Endothelial cell (in vitro differentiated cells): ENCODE results near the gene C19orf67. TPM values are rescaled to one million over a fixed set of nuclear protein-coding genes. Genes with fewer than 3 reads are reported as not detected.
"Not testable (repeated sequence)": the region's sequence is repeated elsewhere in the genome, so short reads cannot be mapped to it uniquely, and the experiment has no call there.

Source experiments
- DNase-seq: peaks from one replicate; pipeline ENCODE4 v3.0.0; 2021; ENCODE audit warnings: low spot score
- H3K27ac Mint-ChIP-seq: one replicate; pipeline ENCODE4 v1.8.0; 2021; ENCODE audit warnings: mixed read lengths, inconsistent platforms; ENCODE audit not compliant: unreplicated experiment
- H3K27me3 Mint-ChIP-seq: one replicate; pipeline ENCODE4 v1.8.0; 2021; ENCODE audit warnings: mild to moderate bottlenecking, moderate library complexity, mixed read lengths, inconsistent platforms; ENCODE audit not compliant: unreplicated experiment
- H3K36me3 Mint-ChIP-seq: one replicate; pipeline ENCODE4 v1.8.0; 2021; ENCODE audit warnings: mild to moderate bottlenecking, low read depth, mixed read lengths, inconsistent platforms; ENCODE audit not compliant: unreplicated experiment
- H3K4me1 Mint-ChIP-seq: one replicate; pipeline ENCODE4 v1.8.0; 2021; ENCODE audit warnings: mild to moderate bottlenecking, mixed read lengths, inconsistent platforms; ENCODE audit not compliant: unreplicated experiment
- H3K4me3 Mint-ChIP-seq: one replicate; pipeline ENCODE4 v1.8.0; 2021; ENCODE audit warnings: mild to moderate bottlenecking, mixed read lengths, inconsistent platforms; ENCODE audit not compliant: unreplicated experiment
- H3K9me3 Mint-ChIP-seq: one replicate; pipeline ENCODE4 v1.8.0; 2021; ENCODE audit warnings: mixed read lengths, inconsistent platforms; ENCODE audit not compliant: unreplicated experiment
- total RNA-seq: library from RNA; stranded (reverse); fragmentation: NEBNext Ultra II Directional; extraction: Animal tissue kit (Norgen Biotek cat#: 25700); gene quantifications from one replicate; pipeline ENCODE4 v1.2.1, GENCODE V29; 2021; ENCODE audit not compliant: unreplicated experiment
- TF ChIP-seq, protein P1 (sequence below): fragments of 200-600 bp; sonication (generic); IDR thresholded peaks from one replicate; pipeline ENCODE4 v1.5.0; 2021; ENCODE audit warnings: antibody characterized with exemption; ENCODE audit not compliant: unreplicated experiment

Gene C19orf67
- total RNA-seq, 1 donor from 2014 or later: not detected

DNA sequence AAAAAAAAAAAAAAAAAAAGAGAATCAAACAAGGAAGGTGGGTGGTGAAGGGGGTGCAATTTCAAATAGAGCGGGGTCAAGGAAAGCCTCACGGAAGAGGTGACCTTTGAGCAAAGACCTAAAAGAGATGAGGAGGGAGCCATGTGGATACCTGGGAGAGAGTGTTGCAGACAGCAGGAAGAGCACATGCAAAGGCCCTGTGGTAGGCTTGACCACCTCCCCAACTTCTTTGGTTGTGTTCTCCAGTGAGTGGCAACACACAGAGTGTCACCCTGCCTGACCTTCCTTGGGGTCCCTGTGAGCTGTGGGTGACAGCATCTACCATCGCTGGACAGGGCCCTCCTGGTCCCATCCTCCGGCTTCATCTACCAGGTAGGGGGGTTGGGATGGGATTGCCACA is 35.1 kb downstream of the C19orf67 start:
- Mint-ChIP-seq H3K4me3 (peak overlapping the region; percentile 19), H3K27ac (no peak overlapping the region), H3K9me3 (no peaks in the 10 kb centered on the region), H3K27me3 (peaks cover 3% of the 10 kb centered on the region), H3K4me1 (no peaks in the 10 kb centered on the region), H3K36me3 (peaks cover 4% of the 10 kb centered on the region)
- TF ChIP-seq, protein P1, sequence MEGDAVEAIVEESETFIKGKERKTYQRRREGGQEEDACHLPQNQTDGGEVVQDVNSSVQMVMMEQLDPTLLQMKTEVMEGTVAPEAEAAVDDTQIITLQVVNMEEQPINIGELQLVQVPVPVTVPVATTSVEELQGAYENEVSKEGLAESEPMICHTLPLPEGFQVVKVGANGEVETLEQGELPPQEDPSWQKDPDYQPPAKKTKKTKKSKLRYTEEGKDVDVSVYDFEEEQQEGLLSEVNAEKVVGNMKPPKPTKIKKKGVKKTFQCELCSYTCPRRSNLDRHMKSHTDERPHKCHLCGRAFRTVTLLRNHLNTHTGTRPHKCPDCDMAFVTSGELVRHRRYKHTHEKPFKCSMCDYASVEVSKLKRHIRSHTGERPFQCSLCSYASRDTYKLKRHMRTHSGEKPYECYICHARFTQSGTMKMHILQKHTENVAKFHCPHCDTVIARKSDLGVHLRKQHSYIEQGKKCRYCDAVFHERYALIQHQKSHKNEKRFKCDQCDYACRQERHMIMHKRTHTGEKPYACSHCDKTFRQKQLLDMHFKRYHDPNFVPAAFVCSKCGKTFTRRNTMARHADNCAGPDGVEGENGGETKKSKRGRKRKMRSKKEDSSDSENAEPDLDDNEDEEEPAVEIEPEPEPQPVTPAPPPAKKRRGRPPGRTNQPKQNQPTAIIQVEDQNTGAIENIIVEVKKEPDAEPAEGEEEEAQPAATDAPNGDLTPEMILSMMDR: no peak
- DNase-seq: no peak

DNA sequence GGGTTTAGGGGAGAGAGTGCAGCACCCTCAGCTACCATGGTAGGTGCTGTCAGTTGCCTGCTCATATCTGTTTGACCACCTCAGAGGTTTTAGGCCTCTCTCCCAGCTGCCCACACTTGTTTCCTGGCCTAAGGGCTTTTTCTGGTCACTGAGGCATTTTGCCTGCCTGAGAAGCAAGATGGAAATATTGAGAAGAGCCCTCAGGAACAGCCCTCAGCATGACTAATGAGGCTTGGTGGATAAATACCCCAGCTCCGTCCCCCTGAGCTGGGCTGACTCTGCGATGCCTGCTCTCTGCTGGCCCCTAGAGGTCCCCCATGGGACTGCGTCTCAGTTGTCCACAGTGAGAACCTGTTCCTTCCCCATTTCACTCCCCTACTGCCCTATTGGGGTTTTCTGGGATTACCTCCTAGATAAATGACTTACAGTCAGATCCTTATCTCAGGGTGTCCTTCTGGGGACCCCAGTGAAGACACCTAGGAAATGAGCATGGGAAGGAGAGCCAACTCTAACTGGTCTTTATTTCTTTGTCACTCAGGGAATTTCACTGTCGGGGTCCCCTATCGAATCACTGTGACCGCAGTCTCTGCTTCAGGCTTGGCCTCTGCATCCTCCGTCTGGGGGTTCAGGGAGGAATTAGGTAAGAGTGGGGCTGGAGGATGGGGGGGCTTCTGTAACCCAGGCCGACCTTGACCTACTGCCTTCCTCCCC is 37.0 kb downstream of the C19orf67 start:
- DNase-seq: peak; percentile 70
- Mint-ChIP-seq H3K4me1 (no peaks in the 10 kb centered on the region), H3K36me3 (peaks cover 4% of the 10 kb centered on the region), H3K27ac (no peak overlapping the region), H3K9me3 (no peaks in the 10 kb centered on the region), H3K27me3 (peaks cover 2% of the 10 kb centered on the region), H3K4me3 (no peak overlapping the region)
- TF ChIP-seq, protein P1: peak; percentile 78

DNA sequence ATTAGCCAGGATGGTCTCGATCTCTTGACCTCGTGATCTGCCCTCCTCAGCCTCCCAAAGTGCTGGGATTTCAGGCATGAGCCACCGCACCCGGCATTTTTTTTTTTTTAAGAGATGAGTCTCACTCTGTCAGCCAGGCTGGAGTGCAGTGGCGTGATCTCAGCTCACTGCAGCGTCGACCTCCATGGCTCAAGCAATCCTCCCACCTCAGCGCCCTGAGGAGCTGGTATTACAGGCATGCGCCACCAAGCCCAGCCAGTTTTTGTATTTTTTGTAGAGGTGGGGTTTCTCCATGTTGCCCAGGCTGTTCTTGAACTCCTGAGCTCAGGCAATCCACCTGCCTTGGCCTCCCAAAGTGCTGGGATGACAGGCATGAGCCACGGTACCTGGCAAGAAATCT is 37.7 kb downstream of the C19orf67 start:
- H3K27me3 Mint-ChIP-seq, DNase-seq, H3K36me3 Mint-ChIP-seq, H3K4me1 Mint-ChIP-seq, H3K9me3 Mint-ChIP-seq, H3K4me3 Mint-ChIP-seq, H3K27ac Mint-ChIP-seq: not testable (repeated sequence)

DNA sequence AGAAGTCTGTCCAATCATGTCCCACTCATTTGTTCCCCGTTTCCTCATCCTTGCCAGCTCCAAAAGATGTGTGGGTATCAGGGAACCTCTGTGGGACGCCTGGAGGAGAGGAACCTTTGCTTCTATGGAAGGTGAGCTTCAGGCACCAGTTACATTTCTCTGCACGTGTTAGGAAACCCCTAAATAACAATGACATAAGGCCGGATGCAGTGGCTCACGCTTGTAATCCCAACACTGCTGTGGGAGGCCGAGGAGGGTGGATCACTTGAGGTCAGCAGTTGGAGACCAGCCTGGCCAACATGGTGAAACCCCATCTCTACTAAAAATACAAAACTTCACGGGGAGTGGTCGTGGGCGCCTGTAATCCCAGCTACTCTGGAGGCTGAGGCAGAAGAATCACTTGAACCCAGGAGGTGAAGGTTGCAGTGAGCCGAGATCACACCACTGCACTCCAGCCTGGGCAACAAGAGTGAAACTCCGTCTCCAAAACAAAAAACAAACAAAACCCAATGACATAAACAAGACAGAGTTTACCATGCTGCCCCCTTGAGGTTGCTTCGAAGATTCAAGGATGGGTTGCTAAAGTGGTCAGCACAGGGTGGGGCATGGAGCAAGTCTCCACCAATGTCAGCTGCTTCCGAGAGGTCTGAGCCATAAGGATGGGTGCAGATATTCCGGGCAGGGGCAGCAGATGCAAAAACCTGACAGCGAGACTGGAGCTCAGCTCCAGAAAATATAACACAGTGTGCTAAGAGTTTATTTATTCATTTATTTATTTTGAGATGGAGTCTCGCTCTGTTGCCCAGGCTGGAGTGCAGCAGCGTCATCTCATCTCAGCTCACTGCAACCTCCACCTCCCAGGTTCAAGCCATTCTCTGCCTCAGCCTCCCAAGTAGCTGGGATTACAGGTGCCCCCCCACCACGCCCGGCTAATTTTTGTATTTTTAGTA is 42.6 kb downstream of the C19orf67 start:
- TF ChIP-seq, protein P1: peak; percentile 73
- not testable (repeated sequence) for H3K27me3 Mint-ChIP-seq, H3K9me3 Mint-ChIP-seq, H3K36me3 Mint-ChIP-seq, H3K4me1 Mint-ChIP-seq, H3K4me3 Mint-ChIP-seq
- DNase-seq: peak; percentile 75
- H3K27ac Mint-ChIP-seq: peak overlapping the region; percentile 92

DNA sequence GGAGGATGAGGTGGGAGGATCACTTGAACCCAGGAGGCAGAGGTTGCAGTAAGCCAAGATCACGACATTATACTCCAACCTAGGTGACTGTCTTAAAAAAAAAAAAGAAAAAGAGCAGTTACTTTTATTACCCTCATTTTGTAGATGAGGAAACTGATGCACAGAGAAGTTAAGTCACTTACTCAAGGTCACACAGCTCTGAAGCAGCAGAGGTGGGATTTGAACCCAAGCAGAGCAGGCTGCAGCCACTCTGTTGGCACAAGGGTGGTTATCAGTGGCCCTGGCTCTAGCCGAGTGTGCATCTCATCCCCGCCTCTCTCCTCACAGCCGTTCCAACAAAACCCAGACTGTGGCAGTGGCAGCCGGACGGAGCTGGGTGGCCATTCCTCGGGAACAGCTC is 46.4 kb downstream of the C19orf67 start:
- H3K9me3 Mint-ChIP-seq: no peaks in the 10 kb centered on the region
- H3K4me1 Mint-ChIP-seq: no peaks in the 10 kb centered on the region
- no peak overlapping the region for H3K27ac Mint-ChIP-seq
- TF ChIP-seq, protein P1: no peak
- peaks cover 3% of the 10 kb centered on the region for H3K27me3 Mint-ChIP-seq
- no peak overlapping the region for H3K4me3 Mint-ChIP-seq
- DNase-seq: no peak
- no peaks in the 10 kb centered on the region for H3K36me3 Mint-ChIP-seq
